Mesenchymal stem cell (in vitro differentiated cells and primary cell): ENCODE data around the gene CCDC40.

ENCODE experiments used
- DNase-seq: peaks from one replicate; pipeline ENCODE4 v3.0.0-alpha.2; 2013
- H2AFZ ChIP-seq: one replicate; pipeline ENCODE4 v1.6.1; 2013; ENCODE audit warnings: low read depth, mild to moderate bottlenecking, control low read depth, inconsistent platforms, low read length, moderate library complexity
- H2AK5ac ChIP-seq: 2 replicates; pipeline ENCODE4 v1.6.1; 2013; ENCODE audit warnings: low read length, moderate library complexity, mild to moderate bottlenecking, inconsistent platforms; ENCODE audit not compliant: severe bottlenecking
- H2BK120ac ChIP-seq: one replicate; pipeline ENCODE4 v1.6.1; 2013; ENCODE audit warnings: low read depth, mild to moderate bottlenecking, inconsistent platforms, low read length, moderate library complexity
- H2BK12ac ChIP-seq, 2 experiments: one replicate each; pipeline ENCODE4 v1.6.1; 2013; ENCODE audit warnings: inconsistent platforms in 2 of 2, low read length in 2 of 2, mild to moderate bottlenecking in 2 of 2, moderate library complexity in 2 of 2, control low read depth in 1 of 2
- H2BK15ac ChIP-seq: one replicate; pipeline ENCODE4 v1.6.1; 2013; ENCODE audit warnings: mild to moderate bottlenecking, low read depth, inconsistent platforms; ENCODE audit not compliant: poor library complexity, severe bottlenecking
- H2BK5ac ChIP-seq: 2 replicates; pipeline ENCODE4 v1.6.1; 2013; ENCODE audit warnings: low read depth, mild to moderate bottlenecking, low read length, control low read depth, inconsistent platforms; ENCODE audit not compliant: poor library complexity, severe bottlenecking
- H3K14ac ChIP-seq, 2 experiments: one replicate each; pipeline ENCODE4 v1.6.1; 2013; ENCODE audit warnings: inconsistent platforms in 2 of 2, low read length in 2 of 2, control low read depth in 1 of 2, mild to moderate bottlenecking in 1 of 2, moderate library complexity in 1 of 2
- H3K18ac ChIP-seq, 2 experiments: one replicate each; pipeline ENCODE4 v1.6.1; 2013; ENCODE audit warnings: inconsistent platforms in 2 of 2, low read length in 2 of 2, control low read depth in 1 of 2, low read depth in 1 of 2, mild to moderate bottlenecking in 1 of 2
- H3K23ac ChIP-seq, 2 experiments: one replicate each; pipeline ENCODE4 v1.6.1; 2013; ENCODE audit warnings: inconsistent platforms in 2 of 2, low read length in 2 of 2, mild to moderate bottlenecking in 2 of 2, moderate library complexity in 2 of 2, control low read depth in 1 of 2
- H3K27ac ChIP-seq: 2 replicates; pipeline ENCODE4 v1.5.1; 2013; ENCODE audit warnings: mild to moderate bottlenecking, moderate library complexity, low read length, control low read depth, inconsistent platforms; ENCODE audit not compliant: poor library complexity, severe bottlenecking
- H3K27me3 ChIP-seq, 2 experiments: 2 replicates each; pipeline versions ENCODE4 v1.6.1 to v1.7.0; 2013; ENCODE audit warnings: low read length in 2 of 2, mild to moderate bottlenecking in 2 of 2, moderate library complexity in 2 of 2, control low read depth in 1 of 2, inconsistent platforms in 1 of 2; ENCODE audit not compliant: control insufficient read depth in 1 of 2, insufficient read depth in 1 of 2
- H3K36me3 ChIP-seq, 2 experiments: 2 replicates each; pipeline versions ENCODE4 v1.6.1 to v1.7.0; 2013; ENCODE audit warnings: low read length in 2 of 2, control low read depth in 1 of 2, inconsistent platforms in 1 of 2, low read depth in 1 of 2, mild to moderate bottlenecking in 1 of 2; ENCODE audit not compliant: insufficient read depth in 2 of 2, control insufficient read depth in 1 of 2
- H3K4ac ChIP-seq, 2 experiments: one replicate each; pipeline ENCODE4 v1.6.1; 2013; ENCODE audit warnings: inconsistent platforms in 2 of 2, low read length in 2 of 2, mild to moderate bottlenecking in 2 of 2, moderate library complexity in 2 of 2, control low read depth in 1 of 2, low read depth in 1 of 2
- H3K4me1 ChIP-seq: 2 replicates; pipeline ENCODE4 v1.6.1; 2013; ENCODE audit warnings: low read depth, low read length, control low read depth; ENCODE audit not compliant: control insufficient read depth, insufficient read depth
- H3K4me2 ChIP-seq: 2 replicates; pipeline ENCODE4 v1.6.1; 2013; ENCODE audit warnings: low read length, mild to moderate bottlenecking, inconsistent platforms; ENCODE audit not compliant: poor library complexity, severe bottlenecking
- H3K4me3 ChIP-seq, 2 experiments: 2 replicates each; pipeline versions ENCODE4 v1.5.1 to v1.7.0; 2013; ENCODE audit warnings: low read length in 2 of 2, mild to moderate bottlenecking in 2 of 2, control low read depth in 1 of 2, low read depth in 1 of 2; ENCODE audit not compliant: insufficient read depth in 1 of 2
- H3K79me1 ChIP-seq: replicated peaks from 2 replicates; pipeline ENCODE4 v1.6.1; 2013; ENCODE audit warnings: mild to moderate bottlenecking, control low read depth, low read length, inconsistent platforms; ENCODE audit not compliant: poor library complexity, severe bottlenecking
- H3K9ac ChIP-seq: 2 replicates; pipeline ENCODE4 v1.7.0; 2013; ENCODE audit warnings: mild to moderate bottlenecking, low read length, moderate library complexity
- H3K9me3 ChIP-seq: 2 replicates; pipeline ENCODE4 v1.7.0; 2013; ENCODE audit warnings: mild to moderate bottlenecking, low read length; ENCODE audit not compliant: control insufficient read depth
- H4K8ac ChIP-seq: one replicate; pipeline ENCODE4 v1.6.1; 2013; ENCODE audit warnings: inconsistent platforms, mild to moderate bottlenecking, low read length, moderate library complexity
- H4K91ac ChIP-seq: one replicate; pipeline ENCODE4 v1.6.1; 2013; ENCODE audit warnings: mild to moderate bottlenecking, low read length, inconsistent platforms
- WGBS: methylation state at CpG from one replicate; pipeline ENCODE4 v1.1.7; 2013; ENCODE audit warnings: mixed read lengths; 5-methylcytosine and 5-hydroxymethylcytosine counted together

The CCDC40 gene

GRCh38 chr17:80027043-80027435, 9.4 kb upstream of the CCDC40 start:
- Histone ChIP-seq H3K9me3 (no peaks in the 10 kb centered on the region), H3K4me1 (peaks cover 28% of the 10 kb centered on the region), H3K4me2 (no peak overlapping the region), H3K36me3 (peaks cover 3 to 34% of the 10 kb centered on the region in 2 experiments), H3K79me1 (peaks cover 62% of the 10 kb centered on the region), H2BK120ac (no peak overlapping the region), H2BK12ac (no peak overlapping the region), H3K23ac (no peak overlapping the region), H3K4me3 (no peak overlapping the region), H4K8ac (no peak overlapping the region), H3K9ac (no peak overlapping the region), H3K14ac (no peak overlapping the region), H4K91ac (no peak overlapping the region), H3K27me3 (no peaks in the 10 kb centered on the region), H2AFZ (no peak overlapping the region), H2BK5ac (no peak overlapping the region), H3K27ac (no peak overlapping the region), H2BK15ac (no peak overlapping the region), H2AK5ac (no peak overlapping the region), H3K4ac (no peak overlapping the region), H3K18ac (no peak overlapping the region)
- DNase-seq, result no peak
- 97% methylated on average over 8 of the region's 8 CpGs for WGBS

DNA sequence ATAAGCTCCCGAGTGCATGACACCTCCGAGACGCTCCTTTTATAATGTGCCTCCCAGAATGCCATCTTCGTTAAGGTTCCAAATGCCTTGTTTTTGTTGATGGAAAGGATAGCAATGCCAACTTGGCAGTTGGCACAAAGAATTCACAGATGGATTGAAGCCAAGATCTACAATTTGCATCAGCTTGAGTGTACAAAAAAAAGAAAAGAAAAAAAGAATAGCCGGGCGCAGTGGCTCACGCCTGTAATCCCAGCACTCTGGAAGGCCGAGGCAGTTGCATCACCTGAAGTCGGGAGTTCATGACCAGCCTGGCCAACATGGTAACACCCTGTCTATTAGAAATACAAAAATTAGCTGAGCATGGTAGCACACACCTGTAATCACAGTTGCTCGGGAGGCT, 8.4 kb upstream of the CCDC40 start:
- H2BK15ac ChIP-seq, result no peak overlapping the region
- H2BK12ac ChIP-seq, result no peak overlapping the region
- no peak overlapping the region for H3K4me2 ChIP-seq
- H2AK5ac ChIP-seq, result no peak overlapping the region
- peaks cover 65% of the 10 kb centered on the region for H3K79me1 ChIP-seq
- peak overlapping the region in 1 of 2 experiments; percentile 63 for H3K4me3 ChIP-seq
- H2BK120ac ChIP-seq, result no peak overlapping the region
- DNase-seq, result no peak
- H2BK5ac ChIP-seq, result no peak overlapping the region
- H3K14ac ChIP-seq, result no peak overlapping the region
- peaks cover 3 to 32% of the 10 kb centered on the region in 2 experiments for H3K36me3 ChIP-seq
- H2AFZ ChIP-seq, result no peak overlapping the region
- H4K8ac ChIP-seq, result no peak overlapping the region
- H3K9ac ChIP-seq, result peak overlapping the region; percentile 63
- no peak overlapping the region for H3K23ac ChIP-seq
- H3K4me1 ChIP-seq, result peaks cover 28% of the 10 kb centered on the region
- H3K9me3 ChIP-seq, result no peaks in the 10 kb centered on the region
- H3K18ac ChIP-seq, result no peak overlapping the region
- WGBS, result 97% methylated on average over 10 of the region's 10 CpGs
- H3K27ac ChIP-seq, result no peak overlapping the region
- H3K27me3 ChIP-seq, result no peaks in the 10 kb centered on the region
- H4K91ac ChIP-seq, result no peak overlapping the region
- no peak overlapping the region for H3K4ac ChIP-seq

DNA sequence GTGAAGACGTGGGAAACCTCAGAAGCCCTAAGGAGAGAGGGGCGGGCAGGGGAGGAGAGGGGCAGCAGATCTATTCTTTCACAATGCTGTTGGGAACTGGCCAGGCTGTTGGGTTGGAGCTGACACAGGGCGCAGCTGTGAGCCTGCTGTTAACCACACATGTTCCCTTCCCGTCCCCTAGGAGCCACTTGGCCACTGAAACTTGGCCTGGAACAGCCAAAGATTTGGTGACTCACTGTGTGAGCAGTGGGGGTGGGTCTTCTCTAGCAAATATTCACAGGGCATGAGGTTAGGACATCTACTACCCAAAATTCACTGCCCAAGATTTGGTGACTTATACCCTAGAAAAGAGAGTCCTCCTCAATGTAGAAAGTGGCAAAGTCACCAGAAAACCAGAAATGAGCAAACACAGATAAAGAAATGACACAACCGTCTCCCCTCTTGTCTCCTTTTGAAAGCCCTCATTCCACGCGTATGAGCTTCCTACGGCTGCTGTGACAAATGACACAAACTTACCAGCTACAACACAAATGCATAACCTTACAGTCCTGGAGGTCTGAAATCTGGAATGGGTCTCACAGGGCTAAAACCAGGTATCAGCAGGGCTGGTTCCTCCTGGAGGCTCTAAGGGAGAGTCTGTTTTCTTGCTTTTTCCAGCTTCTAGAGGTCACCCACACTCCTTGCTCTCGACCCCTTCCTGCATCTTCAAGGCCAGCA, 7.0 kb upstream of the CCDC40 start:
- peak overlapping the region in 1 of 2 experiments; percentile 15 for H2BK12ac ChIP-seq
- peak overlapping the region in 1 of 2 experiments; percentile 42 for H3K23ac ChIP-seq
- no peaks in the 10 kb centered on the region for H3K27me3 ChIP-seq
- DNase-seq, result peak; percentile 83
- H3K4me1 ChIP-seq, result peaks cover 27% of the 10 kb centered on the region
- no peak overlapping the region for H2AK5ac ChIP-seq
- no peak overlapping the region for H4K91ac ChIP-seq
- peak overlapping the region in 1 of 2 experiments; percentile 63 for H3K4me3 ChIP-seq
- H3K9me3 ChIP-seq, result no peaks in the 10 kb centered on the region
- H4K8ac ChIP-seq, result peak overlapping the region; percentile 61
- no peak overlapping the region for H2BK15ac ChIP-seq
- no peak overlapping the region for H2BK120ac ChIP-seq
- H3K18ac ChIP-seq, result peak overlapping the region in 1 of 2 experiments; percentile 77
- H3K79me1 ChIP-seq, result peaks cover 55% of the 10 kb centered on the region
- peak overlapping the region; percentile 63 for H3K9ac ChIP-seq
- no peak overlapping the region for H3K4me2 ChIP-seq
- H2AFZ ChIP-seq, result no peak overlapping the region
- WGBS, result 71% methylated on average over 7 of the region's 9 CpGs
- H3K4ac ChIP-seq, result no peak overlapping the region
- no peak overlapping the region for H2BK5ac ChIP-seq
- no peak overlapping the region for H3K14ac ChIP-seq
- peaks cover 3 to 20% of the 10 kb centered on the region in 2 experiments for H3K36me3 ChIP-seq
- no peak overlapping the region for H3K27ac ChIP-seq

DNA sequence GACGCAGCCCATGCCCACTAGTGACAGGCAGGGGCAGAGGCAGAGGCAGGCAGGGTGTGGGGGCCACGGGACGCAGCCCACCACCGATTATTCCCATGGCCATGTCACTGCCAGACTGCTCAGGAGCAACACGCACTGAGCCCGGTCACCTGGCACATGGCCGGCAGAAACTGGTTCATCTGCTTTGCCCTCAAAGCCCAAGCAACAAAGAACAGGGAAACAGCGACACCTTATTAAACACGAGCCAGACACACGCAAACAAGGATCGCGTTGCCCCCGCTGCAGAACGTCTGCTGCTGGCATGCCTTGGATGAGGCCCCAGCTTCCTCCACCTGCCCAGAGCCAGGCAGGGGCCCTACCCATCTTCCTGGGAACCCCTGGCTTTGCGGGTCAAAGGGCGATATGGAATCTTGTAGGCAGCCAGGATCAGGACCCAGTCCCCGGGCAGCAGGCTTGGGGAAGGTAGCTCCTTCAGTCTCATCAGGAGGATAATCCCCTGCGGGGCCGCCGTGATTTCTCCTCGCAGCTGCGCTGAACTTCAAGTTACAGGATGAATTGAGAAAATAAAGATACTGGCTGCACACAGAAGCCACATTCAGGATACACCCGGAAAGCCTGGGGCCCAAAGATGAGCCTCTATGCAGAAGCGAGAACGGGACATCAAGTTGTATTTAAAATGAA, 5.6 kb upstream of the CCDC40 start:
- Histone ChIP-seq H2BK120ac (no peak overlapping the region), H2BK5ac (no peak overlapping the region), H3K27ac (no peak overlapping the region), H3K9me3 (no peaks in the 10 kb centered on the region), H3K18ac (peak overlapping the region; percentile 21 to 37), H3K4me1 (peaks cover 14% of the 10 kb centered on the region), H3K36me3 (peaks cover 3 to 20% of the 10 kb centered on the region in 2 experiments), H3K14ac (peak overlapping the region in 1 of 2 experiments; percentile 44), H3K27me3 (no peaks in the 10 kb centered on the region), H3K23ac (no peak overlapping the region), H4K91ac (peak overlapping the region; percentile 23), H3K4ac (no peak overlapping the region), H2BK12ac (peak overlapping the region in 1 of 2 experiments; percentile 15), H3K79me1 (peaks cover 46% of the 10 kb centered on the region), H4K8ac (no peak overlapping the region), H3K9ac (no peak overlapping the region), H3K4me2 (no peak overlapping the region), H2AFZ (no peak overlapping the region), H2AK5ac (no peak overlapping the region), H3K4me3 (peak overlapping the region; percentile 8 to 15), H2BK15ac (no peak overlapping the region)
- no peak for DNase-seq
- WGBS, result 96% methylated on average over 25 of the region's 25 CpGs
